GM12878 (cell line): ENCODE data around the gene CPT1C. TPM values are rescaled to one million over a fixed set of nuclear protein-coding genes. Genes with fewer than 3 reads are reported as not detected.

Experiments
- ATAC-seq: fragments of 200-7000 bp; cut with Tn5 transposase; 3 replicates; pipeline ENCODE4 v1.9.1; 2020; ENCODE audit warnings: mild to moderate bottlenecking, moderate library complexity
- BruUV-seq: library from RNA; stranded (reverse); fragments of 400-500 nt; replicated peaks from 2 replicates; lab custom pipeline; 2021; lab: Mats Ljungman, UMichigan
- CTCF ChIA-PET: fragments of 300-600 bp; sonication (Branson Sonifier 250); formaldehyde crosslinking; extraction: SDS; loops from one replicate; lab custom pipeline; 2021; ENCODE audit warnings: inconsistent platforms; lab: Yijun Ruan, JAX
- POLR2A ChIA-PET: fragments of 350-600 bp; formaldehyde crosslinking; extraction: SDS; loops from one replicate; lab custom pipeline; 2021; ENCODE audit warnings: inconsistent platforms; lab: Charles Lee
- RAD21 ChIA-PET: fragments of 300-600 bp; sonication (Branson Sonifier 250); formaldehyde crosslinking; loops from one replicate; lab custom pipeline; 2023; ENCODE audit warnings: antibody characterized with exemption; ENCODE audit not compliant: unreplicated experiment; lab: Charles Lee
- SMC1A ChIA-PET: fragments of 300-600 bp; sonication (Branson Sonifier 250); formaldehyde crosslinking; loops from one replicate; lab custom pipeline; 2023; ENCODE audit not compliant: unreplicated experiment, uncharacterized antibody; lab: Charles Lee
- DNase-seq: peaks from one replicate; pipeline ENCODE4 v3.0.0-alpha.2; 2011; ENCODE audit warnings: low read depth, low spot score
- FAIRE-seq: peaks from 3 replicates; lab custom pipeline; 2011; peaks lifted over from hg19 to GRCh38; lab: Jason Lieb, UNC
- H2AFZ ChIP-seq: 2 replicates; pipeline ENCODE4 v1.6.0; 2011; ENCODE audit warnings: low read depth, low read length, control low read depth; ENCODE audit not compliant: control insufficient read depth
- H3K27ac ChIP-seq: 2 replicates; pipeline ENCODE4 v1.5.1; 2011; ENCODE audit warnings: control low read depth; ENCODE audit not compliant: control insufficient read depth, insufficient read depth
- H3K27me3 ChIP-seq, 2 experiments: replicated peaks in 1 of 2; 2 replicates each; pipeline versions ENCODE4 v1.6.0 to v1.6.1; 2011; ENCODE audit warnings: low read length in 1 of 2; ENCODE audit not compliant: control insufficient read depth in 2 of 2, insufficient read depth in 2 of 2
- H3K36me3 ChIP-seq, 2 experiments: 2 replicates each; pipeline ENCODE4 v1.5.1; 2011; ENCODE audit warnings: low read length in 1 of 2; ENCODE audit not compliant: control insufficient read depth in 2 of 2, insufficient read depth in 2 of 2
- H3K4me1 ChIP-seq: 2 replicates; pipeline ENCODE4 v1.6.1; 2011; ENCODE audit warnings: mild to moderate bottlenecking, low read length, moderate library complexity, mixed read lengths; ENCODE audit not compliant: control insufficient read depth, insufficient read depth
- H3K4me2 ChIP-seq: 2 replicates; pipeline ENCODE4 v1.6.0; 2011; ENCODE audit warnings: control low read depth; ENCODE audit not compliant: control insufficient read depth, insufficient read depth
- H3K4me3 ChIP-seq: fragments of 200-600 bp; sonication (generic); 2 replicates; pipeline ENCODE4 v1.5.1; 2016
- H3K79me2 ChIP-seq: 2 replicates; pipeline ENCODE4 v1.6.0; 2011; ENCODE audit warnings: low read length; ENCODE audit not compliant: control insufficient read depth, insufficient read depth
- H3K9ac ChIP-seq: 2 replicates; pipeline ENCODE4 v1.8.0; 2011; ENCODE audit warnings: low read length, control low read depth, mixed read lengths; ENCODE audit not compliant: control insufficient read depth, insufficient read depth
- H3K9me3 ChIP-seq: replicated peaks from 3 replicates; pipeline ENCODE4 v1.5.1; 2011; ENCODE audit warnings: mild to moderate bottlenecking, low read length; ENCODE audit not compliant: control insufficient read depth, insufficient read depth
- H4K20me1 ChIP-seq: 2 replicates; pipeline ENCODE4 v1.6.0; 2011; ENCODE audit not compliant: control insufficient read depth, insufficient read depth
- CBX3 ChIP-seq: fragments of 200-600 bp; sonication (generic); IDR thresholded peaks from 2 replicates; pipeline ENCODE4 v1.6.1; 2016; ENCODE audit warnings: low read depth, borderline replicate concordance
- ETV6 ChIP-seq, 2 experiments: fragments of 450-650 bp in 1 of 2; IDR thresholded peaks in 1 of 2; conservative IDR thresholded peaks in 1 of 2; 2 replicates each; pipeline ENCODE4 v1.6.1; 2014; ENCODE audit warnings: antibody characterized with exemption in 1 of 2, borderline replicate concordance in 1 of 2, low read depth in 1 of 2, mild to moderate bottlenecking in 1 of 2, moderate library complexity in 1 of 2
- HDGF ChIP-seq: fragments of 450-650 bp; IDR thresholded peaks from 2 replicates; pipeline ENCODE4 v1.6.1; 2016; ENCODE audit warnings: antibody characterized with exemption
- IKZF2 ChIP-seq, 2 experiments: fragments of 450-650 bp; IDR thresholded peaks; 2 replicates each; pipeline ENCODE4 v1.6.1; 2017; ENCODE audit warnings: mild to moderate bottlenecking in 2 of 2, moderate library complexity in 2 of 2
- KDM1A ChIP-seq: fragments of 200-600 bp; sonication (generic); IDR thresholded peaks from 2 replicates; pipeline ENCODE4 v1.6.1; 2016; ENCODE audit warnings: borderline replicate concordance
- PAX5 ChIP-seq: IDR thresholded peaks from 2 replicates; pipeline ENCODE4 v1.6.1; 2011; ENCODE audit warnings: low read depth, low read length, borderline replicate concordance
- SMAD1 ChIP-seq: fragments of 450-650 bp; IDR thresholded peaks from 2 replicates; pipeline ENCODE4 v1.6.1; 2018; ENCODE audit warnings: mild to moderate bottlenecking, low read depth; ENCODE audit not compliant: partially characterized antibody
- SREBF1 ChIP-seq: IDR thresholded peaks from 2 replicates; pipeline ENCODE4 v1.6.1; 2012; ENCODE audit warnings: mild to moderate bottlenecking, low read length
- TCF12 ChIP-seq: IDR thresholded peaks from 2 replicates; pipeline ENCODE4 v1.6.1; 2011; ENCODE audit warnings: low read depth, mild to moderate bottlenecking, low read length
- USF2 ChIP-seq: IDR thresholded peaks from 2 replicates; pipeline ENCODE4 v1.6.1; 2011; ENCODE audit warnings: low read depth, low read length, improper control_type of control experiment, borderline replicate concordance
- ZBTB4 ChIP-seq: fragments of 450-650 bp; formaldehyde crosslinking; IDR thresholded peaks from 2 replicates; pipeline ENCODE4 v1.4.0; 2022; ENCODE audit warnings: mild to moderate bottlenecking, moderate library complexity
- ZNF207 ChIP-seq: fragments of 450-650 bp; IDR thresholded peaks from 2 replicates; pipeline ENCODE4 v1.6.1; 2014; ENCODE audit warnings: antibody characterized with exemption, mild to moderate bottlenecking, borderline replicate concordance
- ZNF384 ChIP-seq: IDR thresholded peaks from 2 replicates; pipeline ENCODE4 v1.6.1; 2012; ENCODE audit warnings: low read depth, mild to moderate bottlenecking, low read length, improper control_type of control experiment, borderline replicate concordance
- ZZZ3 ChIP-seq: IDR thresholded peaks from 2 replicates; pipeline ENCODE4 v1.6.1; 2011; ENCODE audit warnings: low read depth; ENCODE audit not compliant: control insufficient read depth, insufficient read length
- WGBS: methylation state at CpG from one replicate; pipeline ENCODE4 v1.1.6; 2016; ENCODE audit warnings: low lambda C conversion rate; ENCODE audit not compliant: insufficient replicate concordance, insufficient coverage; ENCODE audit errors: missing lambda C conversion rate; 5-methylcytosine and 5-hydroxymethylcytosine counted together
- in situ Hi-C: fragments of 300-500 bp; cut with MboI; formaldehyde crosslinking; loops from 9 replicates; pipeline ENCODE4 v1.14.3; 2018; ENCODE audit warnings: mixed read lengths
- intact Hi-C: fragments of 100-400 bp; cut with micrococcal nuclease; formaldehyde crosslinking; loops from one replicate; pipeline ENCODE4 v1.14.2; 2022; ENCODE audit not compliant: unreplicated experiment
- polyA plus RNA-seq, 11 experiments: library from polyadenylated mRNA; depleted of rRNA in 4 of 11; unstranded in 6 of 11; stranded (reverse) in 5 of 11; fragments of >200 nt; fragmentation: Nextera tagmentation in 4 of 11; fragmentation: Illumina TruSeq in 1 of 11; extraction: Ambion mirVana in 4 of 11; extraction: Trizol in 1 of 11; gene quantifications; 1 replicate in 1 of 11; 2 replicates in 10 of 11; pipeline versions ENCODE4 v1.2.1 to v1.2.3, GENCODE V29; 2011 to 2016; ENCODE audit warnings: inconsistent platforms in 2 of 11, missing spikeins in 2 of 11, low read depth in 1 of 11
- total RNA-seq, 4 experiments: library from RNA; depleted of rRNA in 3 of 4; stranded (reverse); fragments of >200 nt in 3 of 4; fragmentation: Illumina TruSeq in 1 of 4; extraction: Trizol in 1 of 4; gene quantifications; 2 replicates each; pipeline versions ENCODE4 v1.2.1 to v1.2.3, GENCODE V29; 2013 to 2021

The CPT1C gene
- total and polyA plus RNA-seq, 10 of the 15 experiments (the other 5 are each of a cell fraction or from before 2014, with no cell fraction given): 0.04 to 0.56 (median 0.21) TPM; not detected in 3

GRCh38 chr19:49749771-49750170, 58.9 kb downstream of the CPT1C start:
- in situ Hi-C loops (no loop called here), intact Hi-C loops (no loop called here)
- ATAC-seq (no peak), FAIRE-seq (no peak), DNase-seq (no peak)
- ChIA-PET CTCF (interaction anchor here (1.3 kb wide), 1 partner anchor 57 kb away, joined by 3 read pairs; no protein-coding TSS in a partner anchor), SMC1A (interaction anchor here (0.6 kb wide), 1 partner anchor 73 kb away, joined by 3 read pairs; no protein-coding TSS in a partner anchor), POLR2A (interaction anchor here (0.6 kb wide), 1 partner anchor 209 kb away, joined by 3 read pairs; no protein-coding TSS in a partner anchor), RAD21 (no interaction called here)
- BruUV-seq: no TSS peak
- Histone ChIP-seq H3K27ac (no peak overlapping the region), H3K27me3 (no peaks in the 10 kb centered on the region), H4K20me1 (no peaks in the 10 kb centered on the region), H3K4me2 (no peak overlapping the region), H3K36me3 (no peaks in the 10 kb centered on the region), H3K9ac (no peak overlapping the region), H3K4me1 (no peaks in the 10 kb centered on the region), H3K9me3 (no peaks in the 10 kb centered on the region; the same call in 2 of the 3 replicates), H3K79me2 (no peaks in the 10 kb centered on the region), H2AFZ (no peak overlapping the region), H3K4me3 (no peak overlapping the region)
- no peak for TF ChIP-seq HDGF
- TF ChIP-seq IKZF2 (IDR thresholded peaks at IDR 0.05): no peak
- no peak for TF ChIP-seq USF2
- no peak for TF ChIP-seq SREBF1
- no peak for TF ChIP-seq ETV6 (conservative IDR thresholded peaks at IDR 0.05 in 1 of 2, IDR thresholded peaks at IDR 0.05 in 1 of 2; ENCODE audit: borderline replicate concordance in 1 of 2, low read depth in 1 of 2)
- TF ChIP-seq ZNF384: no peak
- TF ChIP-seq SMAD1: no peak
- no peak for TF ChIP-seq ZBTB4 (CRISPR knock-in tag)
- no peak for TF ChIP-seq KDM1A
- no peak for TF ChIP-seq CBX3
- no peak for TF ChIP-seq PAX5
- TF ChIP-seq ZZZ3: no peak
- no peak for TF ChIP-seq TCF12
- no peak for TF ChIP-seq ZNF207
- WGBS: 29% methylated on average over 1 of the region's 1 CpG
